DMS114 treated with DMSO at 0.1 percent for 48 hours (cell line): ENCODE measurements around the gene GJB1.
"Not testable (repeated sequence)": the region's sequence is repeated elsewhere in the genome, so short reads cannot be mapped to it uniquely, and the experiment has no call there.

Experiments used
- DNase-seq: peaks from one replicate; lab custom pipeline; 2025; ENCODE audit not compliant: unreplicated experiment; lab: John Stamatoyannopoulos, UW

The GJB1 gene

GRCh38 chrX:71254092-71254963 lies 31.3 kb downstream of the GJB1 start, which contains the start of gene ZMYM3:
Gene ZMYM3 (minus strand): TSS chrX:71254140. CDS start chrX:71253255, 885 bp downstream.
- DNase-seq, result peak; percentile 50

GRCh38 chrX:71256051-71256450 lies 33.0 kb downstream of the GJB1 start:
- no peak for DNase-seq

GRCh38 chrX:71256856-71257255 lies 33.8 kb downstream of the GJB1 start:
- no peak for DNase-seq

DNA sequence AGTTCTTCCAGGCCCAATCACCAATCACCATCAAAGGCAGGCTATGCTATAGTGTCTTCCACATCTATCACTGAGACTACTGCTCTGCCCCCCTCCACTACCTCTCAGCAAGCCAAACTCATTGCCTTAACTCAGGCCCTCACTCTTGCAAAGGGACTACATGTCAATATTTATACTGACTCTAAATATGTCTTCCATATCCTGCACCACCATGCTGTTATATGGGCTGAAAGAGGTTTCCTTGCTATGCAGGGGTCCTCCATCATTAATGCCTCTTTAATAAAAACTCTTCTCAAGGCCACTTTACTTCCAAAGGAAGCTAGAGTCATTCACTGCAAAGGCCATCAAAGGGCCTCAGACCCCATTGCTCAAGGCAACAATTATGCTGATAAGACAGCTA lies 45.6 kb downstream of the GJB1 start:
- DNase-seq, result not testable (repeated sequence)

GRCh38 chrX:71269801-71270395 lies 46.9 kb downstream of the GJB1 start:
- no peak for DNase-seq

DNA sequence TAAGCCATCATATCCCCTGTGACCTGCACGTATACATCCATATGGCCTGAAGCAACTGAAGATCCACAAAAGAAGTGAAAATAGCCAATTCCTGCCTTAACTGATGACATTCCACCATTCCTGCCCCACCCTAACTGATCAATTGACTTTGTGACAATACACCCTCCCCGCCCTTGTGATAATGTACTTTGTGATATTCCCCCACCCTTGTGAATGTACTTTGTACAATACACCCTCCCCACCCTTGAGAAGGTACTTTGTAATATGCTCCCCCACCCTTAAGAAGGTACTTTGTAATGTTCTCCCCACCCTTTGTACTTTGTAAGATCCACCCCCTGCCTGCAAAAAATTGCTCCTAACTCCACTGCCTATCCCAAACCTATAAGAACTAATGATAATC lies 49.3 kb downstream of the GJB1 start:
- not testable (repeated sequence) for DNase-seq
